DMS 273 (cell line): ENCODE results near the gene CLPTM1L.
"Not testable (repeated sequence)": the region's sequence is repeated elsewhere in the genome, so short reads cannot be mapped to it uniquely, and the experiment has no call there.

Experiments used
- DNase-seq: peaks from one replicate; lab custom pipeline; 2025; ENCODE audit not compliant: unreplicated experiment; lab: John Stamatoyannopoulos, UW

The CLPTM1L gene

DNA sequence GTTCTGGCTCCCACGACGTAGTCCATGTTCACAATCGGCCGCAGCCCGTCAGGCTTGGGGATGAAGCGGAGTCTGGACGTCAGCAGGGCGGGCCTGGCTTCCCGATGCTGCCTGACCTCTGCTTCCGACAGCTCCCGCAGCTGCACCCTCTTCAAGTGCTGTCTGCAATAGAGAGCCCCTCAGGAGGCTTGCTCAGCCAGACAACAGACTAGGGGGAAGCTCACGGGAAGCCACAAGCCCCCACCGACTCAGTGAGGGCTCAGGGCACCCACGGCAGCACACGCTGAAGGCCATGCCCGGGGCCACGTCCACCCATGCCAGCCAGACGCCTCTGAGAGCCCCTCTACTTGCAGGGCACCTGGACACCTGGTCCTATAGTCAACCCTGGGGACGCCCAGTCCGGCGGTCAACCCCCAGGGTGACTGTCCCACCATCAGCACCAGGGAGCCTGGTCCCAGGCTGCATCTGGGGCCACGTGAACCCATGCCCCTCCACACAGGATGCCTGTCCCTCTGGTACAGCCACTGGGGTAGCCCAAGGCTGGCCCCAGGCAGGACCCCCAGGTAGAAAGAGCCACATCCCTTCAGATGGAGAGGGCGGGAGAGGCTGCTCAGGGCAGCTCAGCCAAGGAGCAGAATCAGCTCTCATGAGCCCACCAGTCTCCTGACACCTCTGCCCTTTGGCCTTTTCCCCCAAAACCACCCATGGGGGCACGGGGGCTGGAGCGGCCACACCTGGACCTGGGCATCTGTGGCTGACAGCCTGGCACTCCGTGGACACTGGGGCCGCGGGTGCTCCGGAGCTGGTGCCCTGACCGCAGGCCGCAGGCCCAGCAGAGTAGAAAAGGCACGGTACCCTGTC is 64.5 kb downstream of the CLPTM1L start:
- DNase-seq = no peak

DNA sequence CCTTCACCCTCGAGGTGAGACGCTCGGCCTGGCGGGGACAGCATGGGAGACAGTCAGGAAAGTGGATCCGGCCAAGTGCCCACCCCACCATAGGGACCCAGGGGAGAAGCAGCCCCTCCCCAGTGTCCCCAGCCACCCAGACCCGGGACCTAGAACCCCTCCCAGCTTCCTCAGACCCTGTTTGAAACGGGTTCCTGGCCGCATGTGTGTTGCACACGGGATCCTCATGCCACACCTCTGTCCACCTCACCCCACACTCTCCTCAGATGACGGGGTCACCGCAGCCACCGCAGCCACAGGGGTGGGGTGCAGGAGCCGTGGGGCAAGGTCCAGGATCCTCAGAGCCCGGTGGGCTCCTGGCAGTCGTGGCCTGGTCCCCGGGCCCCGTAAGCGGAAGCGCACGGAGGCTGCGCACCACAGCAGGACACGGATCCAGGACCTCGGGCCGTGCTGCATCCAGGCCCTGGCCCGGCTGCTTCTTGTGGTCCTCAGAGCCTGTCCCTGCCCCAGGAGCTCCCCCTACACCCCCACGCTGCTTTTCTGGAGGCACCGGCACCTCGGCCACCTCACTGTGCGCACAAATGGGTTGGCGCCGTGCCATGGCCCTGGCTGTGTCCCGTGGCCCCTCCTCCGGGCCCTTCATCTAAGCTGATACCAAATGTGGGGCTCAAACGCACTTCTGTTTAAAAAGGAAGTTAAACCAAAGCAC is 65.3 kb downstream of the CLPTM1L start:
- no peak for DNase-seq

DNA sequence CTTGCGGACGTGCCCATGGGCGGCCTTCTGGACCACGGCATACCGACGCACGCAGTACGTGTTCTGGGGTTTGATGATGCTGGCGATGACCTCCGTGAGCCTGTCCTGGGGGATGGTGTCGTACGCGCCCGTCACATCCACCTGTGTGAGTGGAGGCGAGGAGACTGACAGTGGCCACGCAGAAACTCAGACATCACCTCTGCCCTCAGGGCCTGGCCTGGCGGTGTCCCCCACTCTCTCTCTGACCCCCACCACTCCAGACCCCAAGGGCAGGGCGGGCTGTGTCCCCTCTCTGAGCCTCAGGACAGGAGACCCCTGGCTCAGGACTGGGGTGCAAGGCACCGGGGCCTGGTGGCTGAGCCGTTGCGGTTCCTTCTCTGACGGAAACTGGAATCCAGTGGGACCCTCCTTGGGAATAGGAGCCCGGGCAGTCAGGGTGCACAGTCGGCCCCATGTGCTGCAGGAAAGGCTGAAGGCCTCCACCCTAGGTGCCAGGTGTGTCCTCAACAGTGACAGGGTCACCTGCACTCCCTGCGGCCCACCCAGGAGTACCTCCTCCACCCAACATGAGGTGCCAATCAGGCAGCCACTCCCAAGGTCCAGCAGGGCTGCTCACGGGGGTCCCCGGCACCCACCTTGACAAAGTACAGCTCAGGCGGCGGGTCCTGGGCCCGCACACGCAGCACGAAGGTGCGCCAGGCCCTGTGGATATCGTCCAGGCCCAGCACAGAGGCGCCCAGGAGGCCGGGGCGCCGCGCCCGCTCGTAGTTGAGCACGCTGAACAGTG is 66.0 kb downstream of the CLPTM1L start:
- DNase-seq = no peak

DNA sequence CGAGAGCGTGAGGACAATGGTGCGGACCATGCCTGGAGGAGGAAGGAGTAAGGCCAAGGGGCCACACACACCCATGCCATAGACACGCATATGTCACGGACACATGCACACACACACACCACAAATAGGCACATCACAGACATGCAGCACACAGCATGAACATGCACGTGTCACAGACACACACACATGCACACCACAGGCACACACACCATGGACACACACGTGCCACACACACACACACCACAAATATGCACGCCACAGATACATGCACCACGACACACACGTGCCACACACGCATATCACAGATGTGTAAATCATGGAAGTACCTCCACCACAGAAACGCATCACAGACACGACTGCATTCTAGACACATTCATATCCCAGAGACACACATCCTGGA is 66.7 kb downstream of the CLPTM1L start:
- DNase-seq = no peak

DNA sequence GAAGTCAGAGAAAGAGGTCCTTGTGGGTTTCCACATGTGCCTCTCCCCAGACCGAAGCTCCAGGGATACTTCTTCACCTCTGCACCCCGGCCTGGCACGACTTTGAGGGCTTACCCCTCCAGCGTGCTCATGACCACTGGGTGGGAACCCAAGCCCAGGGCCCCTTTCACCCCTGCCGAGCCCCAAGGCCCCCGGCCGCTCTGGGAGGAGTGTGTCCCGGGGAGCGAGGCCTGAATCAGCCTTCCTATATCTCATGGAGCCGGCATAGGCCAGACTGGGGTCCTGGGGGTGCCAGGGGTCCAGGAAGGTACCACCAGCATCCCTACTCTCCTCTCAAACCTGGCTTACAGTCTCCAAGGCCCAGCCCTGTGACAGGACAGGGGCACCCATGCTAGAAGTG is 67.1 kb downstream of the CLPTM1L start:
- no peak for DNase-seq

DNA sequence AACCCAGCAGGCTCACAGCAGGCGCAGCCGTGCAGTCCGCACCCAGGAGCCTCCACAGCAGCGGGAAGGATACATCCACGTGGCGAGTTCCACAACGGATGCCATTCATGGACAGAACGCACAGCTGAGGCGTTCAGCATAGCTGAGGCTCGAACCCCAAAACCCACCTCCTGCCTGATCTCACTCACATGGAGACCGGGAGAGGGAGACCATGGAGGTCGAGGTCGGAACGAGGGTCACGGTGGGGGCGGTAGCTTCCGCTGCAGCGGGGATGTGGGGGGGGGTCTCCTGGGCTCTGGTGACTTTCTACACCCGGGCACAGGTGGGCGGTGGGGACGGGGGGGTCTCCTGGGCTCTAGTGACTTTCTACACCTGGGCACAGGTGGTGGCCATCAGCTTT is 67.6 kb downstream of the CLPTM1L start:
- no peak for DNase-seq

DNA sequence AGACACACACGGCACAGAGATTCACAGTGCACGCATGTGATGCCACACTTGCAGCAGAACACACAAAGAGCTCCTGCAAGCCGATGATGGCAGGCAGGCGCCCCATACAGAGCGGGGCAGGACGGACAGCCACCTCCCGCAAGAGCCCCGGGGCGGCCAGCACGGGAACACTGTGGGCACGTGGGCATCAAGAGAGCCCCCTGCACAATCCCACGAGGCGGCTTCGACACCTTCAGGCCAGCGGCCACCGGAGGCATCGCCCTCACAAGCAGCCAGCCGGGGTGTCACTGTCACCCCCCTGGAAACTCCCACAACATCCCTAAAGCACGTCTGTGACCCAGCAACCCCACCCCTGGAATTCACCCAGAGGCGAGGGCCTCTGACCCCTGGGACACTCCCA is 68.0 kb downstream of the CLPTM1L start:
- no peak for DNase-seq

DNA sequence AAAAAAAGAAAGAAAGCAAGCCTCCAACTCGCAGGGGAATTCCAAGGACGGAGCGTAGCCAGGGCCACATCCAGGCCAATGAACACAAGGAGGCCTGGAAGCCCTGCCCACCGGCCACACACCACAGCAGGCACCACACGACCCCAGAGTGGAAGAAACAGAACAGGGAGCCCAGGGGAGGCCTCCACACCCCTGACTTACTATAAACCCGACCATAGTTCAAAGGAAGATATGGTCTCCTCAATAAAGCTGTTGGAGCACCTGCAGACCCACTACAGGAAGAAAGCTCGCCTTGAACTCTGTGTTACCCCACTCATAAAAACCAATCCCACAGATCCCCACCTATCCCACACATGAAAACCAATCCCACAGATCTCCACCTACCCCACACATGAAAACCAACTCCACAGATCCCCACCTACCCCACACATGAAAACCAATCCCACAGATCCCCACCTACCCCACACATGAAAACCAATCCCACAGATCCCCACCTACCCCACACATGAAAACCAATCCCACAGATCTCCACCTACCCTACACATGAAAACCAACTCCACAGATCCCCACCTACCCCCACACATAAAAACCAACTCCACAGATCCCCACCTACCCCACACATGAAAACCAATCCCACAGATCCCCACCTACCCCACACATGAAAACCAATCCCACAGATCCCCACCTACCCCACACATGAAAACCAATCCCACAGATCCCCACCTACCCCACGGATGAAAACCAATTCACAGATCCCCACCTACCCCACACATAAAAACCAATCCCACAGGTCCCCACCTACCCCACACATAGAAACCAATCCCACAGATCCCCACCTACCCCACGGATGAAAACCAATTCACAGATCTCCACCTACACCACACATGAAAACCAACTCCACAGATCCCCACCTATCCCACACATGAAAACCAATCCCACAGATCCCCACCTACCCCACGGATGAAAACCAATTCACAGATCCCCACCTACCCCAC is 69.2 kb downstream of the CLPTM1L start:
- not testable (repeated sequence) for DNase-seq

DNA sequence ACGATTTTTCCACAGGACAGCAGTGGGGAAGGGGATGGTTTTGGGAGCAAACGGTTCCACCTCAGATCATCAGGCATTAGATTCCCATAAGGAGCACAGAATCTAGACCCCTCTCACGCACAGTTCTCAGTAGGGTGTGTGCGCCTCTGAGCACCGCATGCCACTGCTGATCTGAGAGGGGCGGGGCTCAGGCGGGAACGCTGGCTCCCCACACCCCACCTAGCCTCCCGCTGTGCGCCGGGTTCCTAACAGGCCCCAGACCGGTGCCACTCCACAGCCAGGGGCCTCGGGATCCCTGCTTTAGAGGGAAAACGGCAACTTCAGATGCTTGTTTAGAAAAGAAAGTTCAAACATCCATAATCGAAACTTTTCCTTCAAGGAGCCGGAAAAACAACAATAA is 70.4 kb downstream of the CLPTM1L start:
- DNase-seq = no peak

DNA sequence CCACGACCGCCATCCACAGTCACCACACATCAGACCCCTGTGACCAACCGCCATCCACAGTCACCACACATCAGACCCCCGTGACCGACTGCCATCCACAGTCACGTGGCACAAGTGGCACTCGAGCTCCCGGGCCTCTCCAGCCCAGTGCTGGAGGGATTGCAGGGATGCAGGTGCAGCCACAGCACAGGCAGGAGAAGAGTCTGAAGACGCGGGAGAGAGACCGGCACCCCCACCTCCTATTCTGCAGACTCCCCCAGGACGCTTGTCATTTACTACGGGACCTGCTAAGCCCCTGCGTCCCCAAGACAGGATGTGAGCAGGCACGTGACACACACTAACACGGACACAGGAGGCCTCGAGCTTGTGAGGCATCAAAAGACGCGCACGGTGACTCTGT is 71.2 kb downstream of the CLPTM1L start:
- DNase-seq = no peak

DNA sequence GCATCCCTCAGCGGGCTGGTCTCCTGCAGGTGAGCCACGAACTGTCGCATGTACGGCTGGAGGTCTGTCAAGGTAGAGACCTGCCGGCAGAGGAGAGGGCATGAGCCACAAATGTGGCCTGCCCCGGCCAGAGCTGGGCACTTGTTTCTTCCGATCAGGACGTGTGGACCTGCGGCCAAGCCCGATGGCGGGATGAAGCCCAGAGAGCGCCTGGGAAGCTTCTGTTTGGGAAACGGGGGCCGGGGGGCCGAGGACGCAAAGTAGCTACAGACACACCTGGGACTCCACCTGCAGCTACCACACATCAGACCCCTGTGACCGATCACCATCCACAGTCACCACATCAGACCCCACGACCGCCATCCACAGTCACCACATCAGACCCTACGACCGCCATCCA is 72.7 kb downstream of the CLPTM1L start:
- DNase-seq = no peak

DNA sequence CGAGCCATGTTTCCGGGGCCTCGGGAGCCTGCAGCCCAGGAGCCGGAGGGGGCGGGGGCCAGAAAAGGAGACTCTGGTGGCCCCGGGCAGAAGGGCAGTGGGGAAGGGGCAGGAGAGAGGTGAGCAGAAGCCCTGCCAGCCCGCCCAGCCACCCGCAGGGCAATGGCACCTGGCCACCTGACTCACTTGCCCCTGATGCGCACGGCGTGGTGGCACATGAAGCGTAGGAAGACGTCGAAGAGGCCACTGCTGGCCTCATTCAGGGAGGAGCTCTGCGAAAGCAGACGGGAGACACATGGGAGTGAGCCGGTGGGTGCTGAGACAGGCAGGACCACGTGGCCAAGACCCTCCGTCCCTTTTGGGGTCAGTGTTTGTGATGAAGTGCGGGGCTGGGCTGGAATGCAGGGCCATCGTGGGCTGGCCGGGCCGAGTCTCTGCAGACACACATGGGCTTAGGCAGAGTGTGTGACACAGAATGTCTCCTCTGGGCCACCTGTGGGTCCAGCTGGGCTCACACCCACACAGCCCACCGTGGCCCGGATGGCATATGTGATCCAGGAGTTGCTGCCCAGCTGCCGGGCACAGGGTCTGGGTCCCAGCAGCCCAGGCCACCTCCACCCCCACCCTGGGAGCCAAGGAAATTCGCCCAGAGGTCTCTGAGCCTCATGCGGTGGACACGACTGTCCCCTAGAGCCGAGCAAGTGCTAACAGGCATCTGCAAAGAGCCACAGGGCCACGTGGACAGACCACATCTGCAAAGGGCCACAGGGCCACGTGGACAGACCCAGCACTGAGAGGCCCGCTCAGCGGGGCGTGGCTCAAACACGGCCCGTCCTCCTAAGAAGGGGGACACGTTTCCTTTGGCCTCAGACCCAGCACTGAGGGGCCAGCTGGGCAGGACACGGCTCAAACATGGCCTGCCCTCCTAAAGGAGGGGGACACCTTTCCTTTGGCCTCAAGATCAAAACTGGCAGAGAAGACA is 73.7 kb downstream of the CLPTM1L start:
- no peak for DNase-seq

DNA sequence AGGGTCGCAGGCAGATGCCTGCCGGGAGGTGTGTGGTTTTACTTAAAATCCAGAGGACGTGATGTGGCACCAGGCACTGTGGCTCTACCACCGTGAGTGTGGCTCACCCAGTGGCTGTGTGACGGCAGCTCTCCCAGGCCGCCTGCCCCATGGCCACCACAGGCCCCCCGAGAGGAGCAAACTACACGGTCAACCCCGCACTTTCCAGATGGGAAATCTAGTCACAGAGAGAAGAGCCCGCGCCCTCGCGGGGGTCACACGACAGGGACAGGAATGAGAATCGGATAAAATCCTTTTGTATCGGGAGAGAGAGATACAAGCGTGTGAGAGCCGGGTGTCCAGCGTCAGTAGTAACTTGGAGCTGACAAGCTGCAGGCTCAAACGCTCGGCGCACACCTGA is 74.5 kb downstream of the CLPTM1L start:
- no peak for DNase-seq

DNA sequence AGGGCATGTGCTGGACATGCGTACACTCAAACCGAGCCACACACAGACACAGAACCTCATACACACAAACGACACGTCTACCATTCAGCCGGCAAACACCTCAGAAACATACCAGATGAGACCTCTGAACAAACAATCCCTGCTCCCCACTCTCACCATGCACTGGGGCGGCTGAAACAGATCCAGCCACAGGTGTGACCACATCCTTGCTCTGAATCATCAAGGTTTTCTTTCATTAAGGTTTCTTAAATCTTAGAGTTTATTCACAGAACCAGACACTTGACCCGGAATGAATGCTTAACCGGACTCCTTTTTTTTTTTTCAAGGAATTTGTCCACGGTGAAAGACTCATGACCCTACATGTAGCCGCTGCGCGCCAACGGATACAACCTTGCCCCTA is 76.2 kb downstream of the CLPTM1L start:
- DNase-seq = no peak

DNA sequence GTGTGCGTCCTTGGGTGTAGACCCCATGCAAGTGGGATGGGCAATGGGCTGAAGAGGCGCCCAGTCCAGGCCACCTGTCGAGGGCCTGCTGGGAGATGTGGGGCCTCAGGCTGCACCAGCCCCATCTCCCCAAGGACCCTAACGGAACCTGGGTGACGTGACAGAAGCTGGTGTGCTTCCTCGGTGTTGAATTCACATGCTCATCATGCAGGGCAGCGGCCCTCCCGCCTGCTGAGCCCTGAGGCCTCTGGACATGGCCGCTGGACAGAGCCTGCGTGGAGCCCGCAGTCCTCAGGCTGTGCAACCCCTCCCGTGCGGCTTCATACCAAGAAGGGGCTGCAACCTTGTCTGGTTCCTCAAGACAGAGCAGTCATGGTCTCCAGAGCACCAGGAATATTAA is 76.8 kb downstream of the CLPTM1L start:
- DNase-seq = no peak
